ENCODE measurements around the gene PDZD2. TPM values are rescaled to one million over a fixed set of nuclear protein-coding genes. Genes with fewer than 3 reads are reported as not detected.

PDZD2 gene
- total RNA-seq, 4 donors from 2014 or later = 6.2 to 21.4 (median 11.8) TPM

- no peak for TF ChIP-seq CTCF (IDR thresholded peaks at IDR 0.05)
- TF ChIP-seq POLR2A (IDR thresholded peaks at IDR 0.05) = no peak
- no peaks in the 10 kb centered on the region for H3K27me3 ChIP-seq
- no peaks in the 10 kb centered on the region for H3K4me1 ChIP-seq
- H3K9me3 ChIP-seq = no peaks in the 10 kb centered on the region
- H3K4me3 ChIP-seq = no peak overlapping the region
- H3K36me3 ChIP-seq = no peaks in the 10 kb centered on the region
- no peak overlapping the region for H3K27ac ChIP-seq
- intact Hi-C loops (cut with DNase I; ENCODE audit: low total_unique reads) = no loop called here
- DNase-seq = no peak
Observed at GRCh38 chr5:31776976-31777651, 138.2 kb downstream of the PDZD2 start.

GRCh38 chr5:31781772-31782171 is 142.8 kb downstream of the PDZD2 start:
- Histone ChIP-seq H3K9me3 (no peaks in the 10 kb centered on the region), H3K4me1 (no peaks in the 10 kb centered on the region), H3K27me3 (no peaks in the 10 kb centered on the region), H3K36me3 (no peaks in the 10 kb centered on the region), H3K27ac (no peak overlapping the region), H3K4me3 (no peak overlapping the region)
- intact Hi-C loops (cut with DNase I; ENCODE audit: low total_unique reads) = no loop called here
- TF ChIP-seq CTCF (IDR thresholded peaks at IDR 0.05) (no peak), POLR2A (IDR thresholded peaks at IDR 0.05) (no peak)
- DNase-seq = no peak

GRCh38 chr5:31783086-31783645 is 144.2 kb downstream of the PDZD2 start:
- no peaks in the 10 kb centered on the region for H3K4me1 ChIP-seq
- no peaks in the 10 kb centered on the region for H3K27me3 ChIP-seq
- no peaks in the 10 kb centered on the region for H3K36me3 ChIP-seq
- H3K9me3 ChIP-seq = no peaks in the 10 kb centered on the region
- no peak overlapping the region for H3K27ac ChIP-seq
- H3K4me3 ChIP-seq = no peak overlapping the region
- TF ChIP-seq CTCF (IDR thresholded peaks at IDR 0.05) = no peak
- no peak for TF ChIP-seq POLR2A (IDR thresholded peaks at IDR 0.05)
- intact Hi-C loops (cut with DNase I; ENCODE audit: low total_unique reads) = no loop called here
- no peak for DNase-seq

- intact Hi-C loops (cut with DNase I; ENCODE audit: low total_unique reads) = no loop called here
- Histone ChIP-seq H3K36me3 (no peaks in the 10 kb centered on the region), H3K9me3 (no peaks in the 10 kb centered on the region), H3K27ac (no peak overlapping the region), H3K4me1 (no peaks in the 10 kb centered on the region), H3K27me3 (no peaks in the 10 kb centered on the region), H3K4me3 (no peak overlapping the region)
- no peak for DNase-seq
- TF ChIP-seq POLR2A (IDR thresholded peaks at IDR 0.05) = no peak
- no peak for TF ChIP-seq CTCF (IDR thresholded peaks at IDR 0.05)
Observed at GRCh38 chr5:31783731-31784130, 144.8 kb downstream of the PDZD2 start.

GRCh38 chr5:31786090-31786631 is 147.2 kb downstream of the PDZD2 start:
- no peak overlapping the region for H3K4me3 ChIP-seq
- H3K27me3 ChIP-seq = no peaks in the 10 kb centered on the region
- no peaks in the 10 kb centered on the region for H3K4me1 ChIP-seq
- no peaks in the 10 kb centered on the region for H3K9me3 ChIP-seq
- no peak for TF ChIP-seq POLR2A (IDR thresholded peaks at IDR 0.05)
- no peak for TF ChIP-seq CTCF (IDR thresholded peaks at IDR 0.05)
- intact Hi-C loops (cut with DNase I; ENCODE audit: low total_unique reads) = no loop called here
- no peak for DNase-seq
- no peaks in the 10 kb centered on the region for H3K36me3 ChIP-seq
- no peak overlapping the region for H3K27ac ChIP-seq
